ENCODE measurements around the gene CDH23.

CDH23 gene

GRCh38 chr10:71492872-71493271 lies 96.2 kb downstream of the CDH23 start:
- no peak for DNase-seq

GRCh38 chr10:71493741-71494140 lies 97.0 kb downstream of the CDH23 start:
- no peak for DNase-seq

GRCh38 chr10:71494476-71494875 lies 97.8 kb downstream of the CDH23 start:
- no peak for DNase-seq

- no peak for DNase-seq
Measured at GRCh38 chr10:71494980-71495381, 98.3 kb downstream of the CDH23 start.

GRCh38 chr10:71496927-71497762 lies 100.4 kb downstream of the CDH23 start:
- DNase-seq, result no peak

GRCh38 chr10:71497763-71498326 lies 101.1 kb downstream of the CDH23 start:
- DNase-seq, result no peak

- DNase-seq, result no peak
Measured at GRCh38 chr10:71501402-71501801, 104.7 kb downstream of the CDH23 start.

- DNase-seq, result no peak
Measured at GRCh38 chr10:71502190-71502589, 105.5 kb downstream of the CDH23 start.

- no peak for DNase-seq
Measured at GRCh38 chr10:71502851-71503250, 106.1 kb downstream of the CDH23 start.

- no peak for DNase-seq
Measured at GRCh38 chr10:71504168-71504567, 107.4 kb downstream of the CDH23 start.

- DNase-seq, result no peak
Measured at GRCh38 chr10:71504570-71504969, 107.8 kb downstream of the CDH23 start.

- no peak for DNase-seq
Measured at GRCh38 chr10:71505862-71506261, 109.1 kb downstream of the CDH23 start.

GRCh38 chr10:71509444-71509843 lies 112.7 kb downstream of the CDH23 start:
- DNase-seq, result no peak

GRCh38 chr10:71511206-71511605 lies 114.5 kb downstream of the CDH23 start:
- DNase-seq, result no peak

GRCh38 chr10:71512312-71512711 lies 115.6 kb downstream of the CDH23 start:
- DNase-seq, result no peak

GRCh38 chr10:71512761-71513539 lies 116.2 kb downstream of the CDH23 start:
- no peak for DNase-seq

GRCh38 chr10:71513540-71513853 lies 116.8 kb downstream of the CDH23 start:
- DNase-seq, result no peak

- no peak for DNase-seq
Measured at GRCh38 chr10:71513936-71514335, 117.2 kb downstream of the CDH23 start.

- no peak for DNase-seq
Measured at GRCh38 chr10:71515531-71516172, 118.9 kb downstream of the CDH23 start.

- DNase-seq, result no peak
Measured at GRCh38 chr10:71516890-71517289, 120.2 kb downstream of the CDH23 start.

GRCh38 chr10:71517298-71518169 lies 120.8 kb downstream of the CDH23 start:
- DNase-seq, result no peak

- no peak for DNase-seq
Measured at GRCh38 chr10:71520042-71520441, 123.3 kb downstream of the CDH23 start.

Data from right hindlimb (tissue), 1 donor.